Measurements from ENCODE around the gene SCMH1. TPM values are rescaled to one million over a fixed set of nuclear protein-coding genes. Genes with fewer than 3 reads are reported as not detected.

Gene SCMH1
- total RNA-seq, 3 donors from 2014 or later: 37.0 to 93.4 (median 53.4) TPM

- no peak for DNase-seq (ENCODE audit: low spot score in 2 of 2)
- H3K27me3 ChIP-seq: no peaks in the 10 kb centered on the region
- no peak overlapping the region for H3K27ac ChIP-seq
- no peaks in the 10 kb centered on the region for H3K36me3 ChIP-seq
- no peak overlapping the region for H3K4me3 ChIP-seq
- TF ChIP-seq CTCF (IDR thresholded peaks at IDR 0.05): no peak
- no peak for TF ChIP-seq POLR2A (IDR thresholded peaks at IDR 0.05)
- no peak for TF ChIP-seq POLR2AphosphoS5 (IDR thresholded peaks at IDR 0.05)
- H3K9me3 ChIP-seq: no peaks in the 10 kb centered on the region
- H3K4me1 ChIP-seq: no peaks in the 10 kb centered on the region
- intact Hi-C loops (cut with DNase I; ENCODE audit: low total_unique reads): no loop called here
These were observed 36.0 kb upstream of the SCMH1 start for GRCh38 chr1:41278076-41278475.

- H3K4me1 ChIP-seq: no peaks in the 10 kb centered on the region
- no peak overlapping the region for H3K4me3 ChIP-seq
- no peaks in the 10 kb centered on the region for H3K9me3 ChIP-seq
- no peaks in the 10 kb centered on the region for H3K27me3 ChIP-seq
- no peak overlapping the region for H3K27ac ChIP-seq
- H3K36me3 ChIP-seq: no peaks in the 10 kb centered on the region
- DNase-seq (ENCODE audit: low spot score in 2 of 2): no peak
- TF ChIP-seq CTCF (IDR thresholded peaks at IDR 0.05) (no peak), POLR2AphosphoS5 (IDR thresholded peaks at IDR 0.05) (no peak), POLR2A (IDR thresholded peaks at IDR 0.05) (no peak)
- intact Hi-C loops (cut with DNase I; ENCODE audit: low total_unique reads): no loop called here
These were observed 35.4 kb upstream of the SCMH1 start for GRCh38 chr1:41277371-41277975.

GRCh38 chr1:41275831-41276230 lies 33.7 kb upstream of the SCMH1 start:
- no peaks in the 10 kb centered on the region for H3K36me3 ChIP-seq
- H3K27me3 ChIP-seq: no peaks in the 10 kb centered on the region
- no peak overlapping the region for H3K4me3 ChIP-seq
- intact Hi-C loops (cut with DNase I; ENCODE audit: low total_unique reads): no loop called here
- no peaks in the 10 kb centered on the region for H3K4me1 ChIP-seq
- DNase-seq (ENCODE audit: low spot score in 2 of 2): no peak
- H3K27ac ChIP-seq: no peak overlapping the region
- no peaks in the 10 kb centered on the region for H3K9me3 ChIP-seq
- TF ChIP-seq POLR2A (IDR thresholded peaks at IDR 0.05) (no peak), POLR2AphosphoS5 (IDR thresholded peaks at IDR 0.05) (no peak), CTCF (IDR thresholded peaks at IDR 0.05) (no peak)

- no peak overlapping the region for H3K27ac ChIP-seq
- TF ChIP-seq POLR2AphosphoS5 (IDR thresholded peaks at IDR 0.05): no peak
- no peak for TF ChIP-seq POLR2A (IDR thresholded peaks at IDR 0.05)
- TF ChIP-seq CTCF (IDR thresholded peaks at IDR 0.05): no peak
- no peaks in the 10 kb centered on the region for H3K9me3 ChIP-seq
- intact Hi-C loops (cut with DNase I; ENCODE audit: low total_unique reads): no loop called here
- H3K4me3 ChIP-seq: no peak overlapping the region
- no peak for DNase-seq (ENCODE audit: low spot score in 2 of 2)
- H3K36me3 ChIP-seq: no peaks in the 10 kb centered on the region
- no peaks in the 10 kb centered on the region for H3K4me1 ChIP-seq
- H3K27me3 ChIP-seq: no peaks in the 10 kb centered on the region
These were observed 32.8 kb upstream of the SCMH1 start for GRCh38 chr1:41274752-41275545.

GRCh38 chr1:41272601-41273000 lies 30.5 kb upstream of the SCMH1 start:
- no peak for DNase-seq (ENCODE audit: low spot score in 2 of 2)
- H3K27me3 ChIP-seq: no peaks in the 10 kb centered on the region
- TF ChIP-seq CTCF (IDR thresholded peaks at IDR 0.05): no peak
- TF ChIP-seq POLR2AphosphoS5 (IDR thresholded peaks at IDR 0.05): no peak
- TF ChIP-seq POLR2A (IDR thresholded peaks at IDR 0.05): no peak
- no peaks in the 10 kb centered on the region for H3K9me3 ChIP-seq
- no peaks in the 10 kb centered on the region for H3K36me3 ChIP-seq
- intact Hi-C loops (cut with DNase I; ENCODE audit: low total_unique reads): no loop called here
- no peak overlapping the region for H3K4me3 ChIP-seq
- no peaks in the 10 kb centered on the region for H3K4me1 ChIP-seq
- no peak overlapping the region for H3K27ac ChIP-seq

All from breast epithelium (tissue), 4 donors.